Measurements from ENCODE around the gene PDE4B.

GRCh38 chr1:66207484-66207883, 414.8 kb downstream of the PDE4B start:
- TF ChIP-seq CTCF (IDR thresholded peaks at IDR 0.05) = no peak
- TF ChIP-seq POLR2A (IDR thresholded peaks at IDR 0.05) = no peak

All from lower leg skin (tissue), 3 donors.